ENCODE data around the gene KRTAP24-1. TPM values are rescaled to one million over a fixed set of nuclear protein-coding genes. Genes with fewer than 3 reads are reported as not detected.

The KRTAP24-1 gene
- total RNA-seq, 1 donor from 2014 or later: not detected

DNA sequence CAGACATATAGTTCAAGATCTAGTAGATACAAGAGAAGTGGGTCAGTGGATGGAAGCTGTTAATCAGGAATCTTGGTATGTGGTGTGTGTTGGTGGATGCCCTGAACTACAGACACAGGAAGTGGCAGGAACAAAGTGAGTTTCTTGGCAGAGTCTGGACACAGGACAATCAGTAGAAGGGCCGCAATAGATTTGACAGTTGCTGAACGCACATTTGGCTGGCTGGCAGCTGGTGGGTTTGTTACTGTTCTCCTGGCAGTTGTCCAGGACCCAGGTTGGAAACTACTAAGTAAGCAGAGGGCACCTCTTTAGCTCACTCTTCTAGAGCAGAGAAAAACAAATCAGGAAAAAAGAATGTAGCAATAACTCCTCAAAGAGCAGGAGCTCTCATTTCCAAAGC lies 24.1 kb upstream of the KRTAP24-1 start:
- no peak for DNase-seq (ENCODE audit: low read depth)
- Histone ChIP-seq H3K4me3 (ENCODE audit: low read depth, low read length) (no peak overlapping the region), H3K36me3 (ENCODE audit: control insufficient read depth, insufficient read depth, low read length) (no peaks in the 10 kb centered on the region), H3K27me3 (ENCODE audit: control insufficient read depth, insufficient read depth, low read length) (no peaks in the 10 kb centered on the region)
- TF ChIP-seq, protein P1, sequence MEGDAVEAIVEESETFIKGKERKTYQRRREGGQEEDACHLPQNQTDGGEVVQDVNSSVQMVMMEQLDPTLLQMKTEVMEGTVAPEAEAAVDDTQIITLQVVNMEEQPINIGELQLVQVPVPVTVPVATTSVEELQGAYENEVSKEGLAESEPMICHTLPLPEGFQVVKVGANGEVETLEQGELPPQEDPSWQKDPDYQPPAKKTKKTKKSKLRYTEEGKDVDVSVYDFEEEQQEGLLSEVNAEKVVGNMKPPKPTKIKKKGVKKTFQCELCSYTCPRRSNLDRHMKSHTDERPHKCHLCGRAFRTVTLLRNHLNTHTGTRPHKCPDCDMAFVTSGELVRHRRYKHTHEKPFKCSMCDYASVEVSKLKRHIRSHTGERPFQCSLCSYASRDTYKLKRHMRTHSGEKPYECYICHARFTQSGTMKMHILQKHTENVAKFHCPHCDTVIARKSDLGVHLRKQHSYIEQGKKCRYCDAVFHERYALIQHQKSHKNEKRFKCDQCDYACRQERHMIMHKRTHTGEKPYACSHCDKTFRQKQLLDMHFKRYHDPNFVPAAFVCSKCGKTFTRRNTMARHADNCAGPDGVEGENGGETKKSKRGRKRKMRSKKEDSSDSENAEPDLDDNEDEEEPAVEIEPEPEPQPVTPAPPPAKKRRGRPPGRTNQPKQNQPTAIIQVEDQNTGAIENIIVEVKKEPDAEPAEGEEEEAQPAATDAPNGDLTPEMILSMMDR (IDR thresholded peaks at IDR 0.05; ENCODE audit: insufficient read depth, low read length, poor library complexity, severe bottlenecking): no peak

DNA sequence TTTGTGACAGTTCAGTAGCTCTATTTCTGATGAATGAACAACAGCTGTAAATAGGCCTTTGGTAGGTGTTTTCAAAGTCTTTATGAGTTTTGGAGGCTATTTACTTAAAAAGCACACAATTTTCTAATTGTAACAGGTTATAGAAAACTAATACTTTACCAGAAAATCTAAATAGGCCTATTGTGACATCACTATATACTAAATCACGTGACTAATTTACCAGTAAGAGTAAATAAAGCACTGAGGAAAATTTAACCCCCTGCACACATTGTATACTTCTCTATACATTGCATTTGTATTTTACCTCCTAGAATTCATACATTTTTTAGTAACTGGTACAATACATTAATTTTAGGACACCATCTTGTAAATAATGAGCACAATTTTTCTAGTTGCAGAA lies 22.4 kb upstream of the KRTAP24-1 start:
- H3K27me3 ChIP-seq (ENCODE audit: control insufficient read depth, insufficient read depth, low read length): no peaks in the 10 kb centered on the region
- no peak for DNase-seq (ENCODE audit: low read depth)
- TF ChIP-seq, protein P1 (IDR thresholded peaks at IDR 0.05; ENCODE audit: insufficient read depth, low read length, poor library complexity, severe bottlenecking): no peak

DNA sequence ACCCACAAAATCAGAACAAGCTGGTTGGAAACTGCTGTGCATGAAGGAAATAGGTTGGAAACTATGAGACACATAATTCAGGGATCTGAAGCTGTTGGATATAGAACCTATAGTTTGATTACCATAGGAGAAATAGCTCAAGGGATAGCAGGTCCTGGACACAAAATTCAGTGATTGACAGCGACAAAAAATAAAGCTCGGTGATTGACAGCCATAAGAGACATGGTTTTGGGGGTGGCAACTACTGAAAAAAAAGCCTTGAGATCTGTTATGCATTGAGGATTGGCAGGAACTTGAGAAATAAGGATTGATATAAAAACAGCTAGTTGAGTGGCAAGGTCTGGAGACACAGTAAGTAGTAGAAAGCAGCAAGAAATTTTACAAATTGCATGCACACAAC lies 6.5 kb upstream of the KRTAP24-1 start, which contains the start of gene KRTAP25-1:
KRTAP25-1 (minus strand) TSS at position 300 of the 400 bp plus-strand sequence; CDS start at position 276, 24 bp downstream.
- no peak for DNase-seq (ENCODE audit: low read depth)
- H3K36me3 ChIP-seq (ENCODE audit: control insufficient read depth, insufficient read depth, low read length): no peaks in the 10 kb centered on the region
- no peak within 1 kb of the TSS for H3K4me3 ChIP-seq (ENCODE audit: low read depth, low read length)
- H3K27me3 ChIP-seq (ENCODE audit: control insufficient read depth, insufficient read depth, low read length): no peaks in the 10 kb centered on the region
- TF ChIP-seq, protein P1 (IDR thresholded peaks at IDR 0.05; ENCODE audit: insufficient read depth, low read length, poor library complexity, severe bottlenecking): no peak

More for the DNA sequence above, 22.4 kb upstream of the KRTAP24-1 start:
- no peaks in the 10 kb centered on the region for H3K36me3 ChIP-seq (ENCODE audit: control insufficient read depth, insufficient read depth, low read length)
- no peak overlapping the region for H3K4me3 ChIP-seq (ENCODE audit: low read depth, low read length)

DNA sequence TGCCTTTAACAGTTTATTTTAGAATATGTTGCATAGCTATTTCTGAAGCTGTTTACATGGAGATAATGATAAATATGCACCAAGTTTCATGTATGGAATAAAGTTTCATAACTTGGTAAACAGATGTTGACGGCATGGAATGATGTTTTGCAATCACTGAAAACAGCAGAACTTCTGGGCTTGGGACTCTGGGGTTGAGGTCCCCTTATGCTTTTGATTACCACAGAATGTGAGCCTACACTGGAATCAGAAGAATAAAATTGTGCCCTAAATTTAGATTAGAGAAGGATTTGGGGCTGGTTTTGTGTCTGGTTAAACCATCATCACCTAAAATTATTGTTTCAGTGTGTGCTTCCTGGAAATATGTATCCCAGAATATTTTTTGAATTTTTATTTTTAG lies 11.1 kb downstream of the KRTAP24-1 start:
- no peak for DNase-seq (ENCODE audit: low read depth)
- Histone ChIP-seq H3K4me3 (ENCODE audit: low read depth, low read length) (no peak overlapping the region), H3K27me3 (ENCODE audit: control insufficient read depth, insufficient read depth, low read length) (no peaks in the 10 kb centered on the region), H3K36me3 (ENCODE audit: control insufficient read depth, insufficient read depth, low read length) (no peaks in the 10 kb centered on the region)
- TF ChIP-seq, protein P1 (IDR thresholded peaks at IDR 0.05; ENCODE audit: insufficient read depth, low read length, poor library complexity, severe bottlenecking): no peak

DNA sequence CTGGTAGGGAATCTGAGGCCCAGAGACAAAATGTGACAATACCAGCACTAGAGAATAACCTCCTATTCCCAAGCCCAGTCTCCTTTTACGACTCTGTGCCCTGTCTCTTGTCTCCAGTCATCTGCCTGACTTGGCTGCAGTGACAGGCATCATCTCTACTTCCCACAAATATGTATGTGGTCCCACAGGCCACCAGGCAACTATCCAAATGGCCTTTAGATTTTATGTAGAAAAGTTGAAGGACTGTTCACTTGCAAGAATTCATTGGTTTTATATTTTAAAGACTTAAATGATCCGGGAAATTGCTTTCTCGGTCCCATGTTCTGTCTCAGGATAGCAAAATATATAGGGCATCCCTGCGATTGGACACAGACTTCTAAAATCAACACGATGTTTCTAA lies 11.6 kb downstream of the KRTAP24-1 start:
- no peaks in the 10 kb centered on the region for H3K27me3 ChIP-seq (ENCODE audit: control insufficient read depth, insufficient read depth, low read length)
- no peaks in the 10 kb centered on the region for H3K36me3 ChIP-seq (ENCODE audit: control insufficient read depth, insufficient read depth, low read length)
- TF ChIP-seq, protein P1 (IDR thresholded peaks at IDR 0.05; ENCODE audit: insufficient read depth, low read length, poor library complexity, severe bottlenecking): no peak
- no peak overlapping the region for H3K4me3 ChIP-seq (ENCODE audit: low read depth, low read length)
- no peak for DNase-seq (ENCODE audit: low read depth)

DNA sequence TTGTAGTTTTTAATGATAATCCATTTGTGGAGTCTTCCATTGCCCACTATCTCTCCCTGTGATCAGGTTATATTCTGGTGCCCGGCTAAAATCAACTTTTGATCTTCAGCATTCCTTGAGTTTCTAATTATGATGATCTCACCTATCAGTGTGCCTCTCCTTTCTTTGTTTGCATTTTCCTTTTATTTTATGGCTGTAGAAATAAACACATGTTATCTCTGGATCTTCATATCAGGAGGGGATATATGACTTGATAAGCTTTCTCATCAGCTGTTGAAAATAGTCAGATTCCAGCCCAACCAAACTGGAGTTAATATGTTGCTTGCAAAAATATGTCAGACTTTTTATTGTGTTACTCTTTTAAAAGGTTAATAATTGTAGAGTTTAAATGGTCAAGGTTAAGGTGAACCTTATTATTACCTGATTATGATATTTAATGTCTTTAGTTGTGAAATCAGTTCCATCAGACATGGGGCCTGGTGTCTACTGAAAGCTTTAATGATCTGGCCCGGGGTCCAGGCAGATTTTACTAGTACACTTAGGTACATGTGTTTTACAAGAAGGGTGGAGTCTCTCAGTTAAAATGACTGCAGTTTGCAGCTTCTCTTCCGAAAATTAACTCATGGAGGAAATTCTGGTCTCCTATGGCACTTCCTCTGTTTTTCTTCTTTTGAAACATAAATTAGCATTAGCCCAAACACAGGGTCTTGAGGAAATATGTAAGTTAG lies 12.8 kb downstream of the KRTAP24-1 start:
- no peaks in the 10 kb centered on the region for H3K27me3 ChIP-seq (ENCODE audit: control insufficient read depth, insufficient read depth, low read length)
- no peaks in the 10 kb centered on the region for H3K36me3 ChIP-seq (ENCODE audit: control insufficient read depth, insufficient read depth, low read length)
- DNase-seq (ENCODE audit: low read depth): no peak
- no peak overlapping the region for H3K4me3 ChIP-seq (ENCODE audit: low read depth, low read length)
- TF ChIP-seq, protein P1 (IDR thresholded peaks at IDR 0.05; ENCODE audit: insufficient read depth, low read length, poor library complexity, severe bottlenecking): no peak
